ENCODE measurements around the gene MUC13.

Gene MUC13

GRCh38 chr3:124903896-124904834 is 30.4 kb downstream of the MUC13 start:
- no peak for DNase-seq (ENCODE audit: extremely low read depth in 1 of 2, low read depth in 1 of 2)

- DNase-seq (ENCODE audit: extremely low read depth in 1 of 2, low read depth in 1 of 2), result no peak
These were observed 37.6 kb downstream of the MUC13 start for GRCh38 chr3:124896824-124897526.

GRCh38 chr3:124895756-124896155 is 38.8 kb downstream of the MUC13 start:
- no peak for DNase-seq (ENCODE audit: extremely low read depth in 1 of 2, low read depth in 1 of 2)

GRCh38 chr3:124893526-124893925 is 41.0 kb downstream of the MUC13 start:
- DNase-seq (ENCODE audit: extremely low read depth in 1 of 2, low read depth in 1 of 2), result no peak

GRCh38 chr3:124890573-124891190 is 43.9 kb downstream of the MUC13 start:
- DNase-seq (ENCODE audit: extremely low read depth in 1 of 2, low read depth in 1 of 2), result no peak

- DNase-seq (ENCODE audit: extremely low read depth in 1 of 2, low read depth in 1 of 2), result no peak
These were observed 45.8 kb downstream of the MUC13 start for GRCh38 chr3:124888482-124889441.

GRCh38 chr3:124887932-124888298 is 46.6 kb downstream of the MUC13 start:
- DNase-seq (ENCODE audit: extremely low read depth in 1 of 2, low read depth in 1 of 2), result no peak

GRCh38 chr3:124887177-124887931 is 47.2 kb downstream of the MUC13 start, which contains the start of gene ITGB5:
ITGB5 (minus strand) TSS chr3:124887365; CDS start chr3:124887000, 365 bp downstream.
- DNase-seq (ENCODE audit: extremely low read depth in 1 of 2, low read depth in 1 of 2), result peak in 1 of 2 donors; percentile 1

GRCh38 chr3:124886168-124887056 is 48.1 kb downstream of the MUC13 start:
- DNase-seq (ENCODE audit: extremely low read depth in 1 of 2, low read depth in 1 of 2), result peak in 1 of 2 donors; percentile 8

GRCh38 chr3:124885466-124886167 is 48.9 kb downstream of the MUC13 start:
- DNase-seq (ENCODE audit: extremely low read depth in 1 of 2, low read depth in 1 of 2), result no peak

- no peak for DNase-seq (ENCODE audit: extremely low read depth in 1 of 2, low read depth in 1 of 2)
These were observed 50.0 kb downstream of the MUC13 start for GRCh38 chr3:124884474-124885101.

GRCh38 chr3:124883766-124884473 is 50.6 kb downstream of the MUC13 start:
- DNase-seq (ENCODE audit: extremely low read depth in 1 of 2, low read depth in 1 of 2), result no peak

- no peak for DNase-seq (ENCODE audit: extremely low read depth in 1 of 2, low read depth in 1 of 2)
These were observed 51.5 kb downstream of the MUC13 start for GRCh38 chr3:124882816-124883747.

GRCh38 chr3:124881976-124882697 is 52.4 kb downstream of the MUC13 start:
- no peak for DNase-seq (ENCODE audit: extremely low read depth in 1 of 2, low read depth in 1 of 2)

- no peak for DNase-seq (ENCODE audit: extremely low read depth in 1 of 2, low read depth in 1 of 2)
These were observed 55.2 kb downstream of the MUC13 start for GRCh38 chr3:124879337-124879680.
